Stimulated activated CD8-positive, alpha-beta memory T cell treated with anti-CD3 and anti-CD28 coated beads, Interleukin-2, amount 100 ng/mL, for 1 hour (primary cell): Measurements from ENCODE around the gene GM2A.
"Not testable (repeated sequence)": the region's sequence is repeated elsewhere in the genome, so short reads cannot be mapped to it uniquely, and the experiment has no call there.

ENCODE experiments used
- DNase-seq, 2 donors: peaks; one replicate each; pipeline ENCODE4 v3.0.0-alpha.2; 2020; ENCODE audit warnings: low read depth in 2 of 2

Gene GM2A

DNA sequence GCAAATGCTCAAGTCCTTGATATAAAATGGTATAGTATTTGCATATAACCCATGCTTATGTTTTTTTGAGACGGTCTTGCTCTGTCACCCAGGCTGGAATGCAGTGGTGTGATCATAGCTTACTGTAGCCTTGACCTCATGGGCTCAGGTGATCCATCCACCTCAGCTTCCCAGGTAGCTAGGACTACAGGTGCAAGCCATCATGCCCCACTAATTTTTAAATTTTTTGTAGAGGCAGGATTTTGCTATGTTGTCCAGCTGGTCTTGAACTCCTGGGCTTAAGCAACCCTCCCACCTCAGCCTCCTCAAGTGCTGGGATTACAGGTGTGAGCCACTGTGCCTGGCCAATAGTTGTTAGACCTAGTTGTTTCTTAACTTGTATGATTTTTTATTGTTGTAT lies 33.3 kb downstream of the GM2A start:
- no peak for DNase-seq

DNA sequence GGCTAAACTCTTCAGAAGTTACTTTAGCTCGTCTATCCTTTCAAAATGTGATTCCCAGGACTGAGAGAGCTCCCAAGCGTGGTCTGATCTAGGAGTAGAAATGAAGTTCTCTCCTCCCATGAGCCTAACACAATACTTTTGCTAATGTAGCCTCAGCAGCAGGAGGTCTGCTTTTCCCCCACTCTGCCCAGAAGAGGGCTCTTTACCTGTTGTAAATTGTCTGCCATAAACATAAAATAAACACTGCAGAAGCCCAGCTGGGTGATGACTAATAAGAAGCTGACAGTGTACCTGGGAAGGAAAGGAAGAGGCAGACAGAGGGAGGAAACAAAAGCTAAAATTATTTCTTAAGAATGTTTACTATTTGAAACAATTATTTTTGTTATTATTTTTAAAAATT lies 35.2 kb downstream of the GM2A start:
- DNase-seq = no peak

DNA sequence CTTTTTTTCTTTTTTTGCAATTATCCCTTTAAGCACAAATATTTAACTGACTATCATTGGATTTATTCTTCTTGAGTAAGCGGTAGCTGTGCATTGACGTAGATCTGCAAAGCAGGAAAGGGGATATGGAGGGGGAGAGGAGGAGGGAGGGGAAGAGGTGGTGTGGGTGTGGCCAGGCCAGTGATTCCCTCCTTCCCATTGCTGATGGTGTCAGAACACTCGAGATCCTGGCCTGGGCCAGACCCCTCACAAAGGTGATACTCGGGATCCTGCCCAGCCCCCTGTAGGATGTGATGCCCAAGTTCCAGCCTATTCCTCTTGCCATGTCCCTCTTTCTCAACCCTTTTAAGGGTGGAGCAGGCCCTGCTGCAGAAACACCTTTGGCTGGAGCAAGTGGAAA lies 40.6 kb downstream of the GM2A start:
- no peak for DNase-seq

DNA sequence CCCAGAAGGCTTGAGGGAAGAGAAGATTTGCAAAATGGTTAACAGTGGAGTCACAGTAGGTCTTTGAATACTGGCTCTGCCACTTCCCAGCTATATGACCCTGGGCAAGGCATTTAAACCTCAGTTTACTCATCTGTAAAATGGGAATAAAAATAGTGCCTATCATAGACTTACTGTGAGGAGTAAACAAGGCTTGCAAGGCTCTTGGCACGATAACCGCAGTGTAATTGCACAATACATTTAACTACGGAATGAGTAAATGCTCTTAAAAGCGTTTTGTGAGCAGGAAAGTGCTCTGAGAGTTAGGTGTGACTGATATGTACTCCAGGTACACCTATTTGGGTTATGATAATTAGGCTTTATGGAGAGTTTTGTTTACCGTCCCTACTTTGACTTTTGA lies 42.2 kb downstream of the GM2A start:
- DNase-seq = no peak

DNA sequence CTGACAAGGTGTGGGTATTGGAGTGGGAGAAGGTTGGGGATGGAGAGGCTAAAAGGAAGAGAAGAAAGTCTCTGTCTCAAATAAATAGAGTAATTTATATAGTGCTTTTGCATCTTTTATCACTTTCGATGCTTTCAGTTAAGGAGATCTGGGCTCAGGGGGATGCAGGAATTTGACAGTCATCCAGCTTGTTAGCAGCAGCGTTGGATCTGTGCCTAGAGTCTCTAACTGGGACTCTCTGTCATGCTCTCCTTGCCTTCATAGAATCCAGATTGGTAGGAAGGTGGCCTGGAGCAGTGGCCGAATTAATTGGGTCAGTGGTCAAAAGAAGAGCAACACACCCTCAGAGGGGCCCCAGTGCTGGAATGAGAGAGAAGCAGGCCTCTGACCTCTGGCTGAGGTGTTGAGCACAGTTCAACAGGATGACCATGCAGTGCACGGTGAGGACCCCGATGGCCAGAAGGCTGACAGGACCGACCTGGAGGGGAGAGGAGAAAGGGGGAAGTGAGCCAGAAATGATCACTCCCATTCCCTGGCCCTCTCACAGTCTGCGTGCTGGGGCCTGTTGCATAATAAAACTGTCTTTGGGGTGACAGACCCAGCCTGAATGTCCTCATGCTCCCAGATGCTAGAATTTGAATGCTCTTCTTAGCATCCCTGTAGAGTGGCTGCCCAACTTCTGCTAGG lies 42.9 kb downstream of the GM2A start:
- DNase-seq = no peak

DNA sequence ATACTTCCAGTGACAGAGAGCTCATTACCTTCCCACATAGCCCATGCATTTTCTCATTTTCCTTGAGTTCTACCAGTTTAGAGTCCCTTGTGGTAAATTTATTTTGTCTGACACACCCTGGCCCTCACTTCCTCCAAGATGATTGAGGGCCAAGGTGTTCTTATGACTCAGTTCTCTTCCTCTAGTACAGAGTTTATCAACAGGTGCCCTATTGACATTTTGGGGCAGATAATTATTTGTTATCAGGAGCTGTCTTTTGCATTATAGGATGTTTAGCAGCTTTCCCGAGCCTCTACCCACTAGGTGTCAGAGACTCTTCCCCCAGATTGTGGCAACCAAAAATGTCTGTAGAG lies 43.5 kb downstream of the GM2A start:
- DNase-seq = no peak

DNA sequence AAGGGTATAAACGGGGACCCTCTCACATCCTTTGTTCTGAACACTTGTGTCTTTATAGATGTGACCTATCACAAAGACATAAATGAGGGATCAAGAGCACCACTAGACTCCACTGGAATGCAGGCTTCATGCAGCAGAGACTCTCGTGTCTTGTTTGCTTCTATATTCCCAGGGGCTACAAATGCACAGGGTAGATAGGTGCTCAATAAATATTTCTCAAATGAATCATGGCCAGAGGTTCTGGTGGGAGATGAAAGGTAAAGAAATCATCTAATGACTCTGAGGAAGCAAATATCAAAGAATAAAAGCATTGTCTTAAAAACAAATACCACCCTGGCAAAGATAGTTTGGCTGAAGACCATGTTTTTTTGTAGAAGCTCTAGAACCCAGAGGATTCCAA lies 44.0 kb downstream of the GM2A start:
- DNase-seq = no peak

DNA sequence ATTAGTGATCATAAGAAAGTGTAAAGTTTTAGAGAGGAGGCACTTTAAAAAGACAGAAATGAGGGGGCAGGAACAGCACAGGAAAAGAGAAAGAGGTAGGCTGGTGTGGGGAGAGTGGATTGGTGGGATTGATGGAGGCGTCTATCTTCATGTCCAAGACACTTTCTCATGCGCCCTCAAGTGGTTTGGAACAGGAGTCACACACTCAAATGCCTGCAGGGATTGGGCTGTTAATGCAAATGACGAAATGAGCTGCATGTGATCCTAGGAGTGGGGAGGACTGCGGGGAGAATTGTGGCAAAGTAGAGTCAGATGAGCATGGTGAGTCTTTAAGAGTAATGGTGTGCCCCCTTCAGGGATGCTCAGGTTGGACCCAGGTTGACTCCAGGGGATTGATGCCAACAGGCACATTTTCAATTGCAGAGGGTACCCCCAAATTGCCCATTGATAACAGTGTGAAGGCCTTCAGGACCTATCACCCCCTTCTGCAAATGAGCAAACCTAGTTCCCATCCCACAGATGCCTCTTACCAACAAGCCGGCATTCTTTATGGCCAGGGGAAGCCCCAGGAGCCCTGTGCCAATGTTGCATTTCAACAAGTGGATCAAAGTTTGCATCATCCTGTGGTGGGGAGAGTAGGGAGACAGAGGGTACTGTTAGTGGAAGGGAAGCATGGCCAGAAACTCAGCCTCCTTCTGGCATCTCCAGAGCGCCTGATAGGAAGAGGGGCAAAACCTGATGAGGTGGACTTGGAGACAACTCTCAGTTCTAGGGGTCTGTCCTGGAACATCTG lies 45.3 kb downstream of the GM2A start:
- DNase-seq = no peak

DNA sequence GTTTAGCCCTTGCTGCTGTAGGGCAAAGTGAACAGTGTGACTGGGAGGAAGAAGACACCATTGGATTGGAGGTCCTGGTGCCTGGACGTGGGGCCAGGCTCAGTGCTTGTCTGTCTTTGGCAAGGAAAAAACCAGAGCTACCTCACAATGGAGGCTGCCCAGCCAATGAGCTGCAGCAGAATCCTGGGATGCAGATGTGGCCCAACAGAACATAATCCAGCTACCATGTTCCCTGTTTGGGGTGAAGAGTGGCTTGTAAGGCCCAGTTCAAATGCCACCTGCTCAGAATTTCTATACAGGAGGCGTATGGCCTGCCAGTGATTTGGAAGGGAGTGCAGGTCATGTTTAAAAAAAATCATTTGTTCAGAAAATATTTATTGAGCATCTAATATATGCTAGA lies 50.7 kb downstream of the GM2A start, which contains the start of gene SLC36A3:
Gene SLC36A3 (minus strand): TSS at position 101 of the 400 bp plus-strand sequence. CDS start 412 bp downstream, outside the sequence.
- DNase-seq = no peak

DNA sequence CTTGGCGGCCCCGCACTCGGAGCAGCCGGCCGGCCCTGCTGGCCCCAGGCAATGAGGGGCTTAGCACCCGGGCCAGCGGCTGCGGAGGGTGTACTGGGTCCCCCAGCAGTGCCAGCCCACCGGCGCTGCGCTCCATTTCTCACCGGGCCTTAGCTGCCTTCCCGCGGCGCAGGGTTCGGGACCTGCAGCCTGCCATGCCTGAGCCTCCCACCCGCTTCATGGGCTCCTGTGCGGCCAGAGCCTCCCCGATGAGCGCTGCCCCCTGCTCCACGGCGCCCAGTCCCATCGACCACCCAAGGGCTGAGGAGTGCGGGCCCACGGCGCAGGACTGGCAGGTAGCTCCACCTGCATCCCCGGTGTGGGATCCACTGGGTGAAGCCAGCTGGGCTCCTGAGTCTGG lies 56.3 kb downstream of the GM2A start:
- not testable (repeated sequence) for DNase-seq

DNA sequence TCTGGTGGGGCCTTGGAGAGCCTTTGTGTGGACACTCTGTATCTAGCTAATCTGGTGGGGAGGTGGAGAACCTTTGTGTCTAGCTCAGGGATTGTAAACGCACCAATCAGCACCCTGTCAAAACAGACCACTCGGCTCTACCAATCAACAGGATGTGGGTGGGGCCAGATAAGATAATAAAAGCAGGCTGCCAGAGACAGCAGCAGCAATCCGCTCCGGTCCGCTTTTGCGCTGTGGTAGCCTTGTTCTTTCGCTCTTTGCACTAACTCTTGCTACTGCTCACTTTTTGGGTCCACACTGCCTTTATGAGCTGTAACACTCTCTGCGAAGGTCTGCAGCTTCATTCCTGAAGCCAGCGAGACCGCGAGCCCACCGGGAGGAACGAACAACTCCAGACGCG lies 56.8 kb downstream of the GM2A start:
- DNase-seq = not testable (repeated sequence)

DNA sequence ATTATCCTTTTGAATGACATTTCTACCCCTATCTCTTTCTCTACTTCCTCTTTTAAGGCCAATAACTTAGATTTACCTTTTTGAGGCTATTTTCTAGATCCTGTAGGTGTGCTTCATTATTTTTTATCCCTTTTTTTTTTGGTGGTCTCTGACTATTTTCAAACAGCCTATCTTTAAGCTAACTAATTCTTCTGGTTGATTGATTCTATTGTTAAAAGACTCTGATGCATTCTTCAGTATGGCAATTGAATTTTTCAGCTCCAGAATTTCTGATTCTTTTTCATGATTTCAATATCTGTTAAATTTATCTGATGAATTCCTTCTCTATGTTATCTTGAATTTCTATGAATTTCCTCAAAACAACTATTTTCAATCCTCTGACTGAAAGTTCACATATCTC lies 57.9 kb downstream of the GM2A start:
- DNase-seq = no peak

DNA sequence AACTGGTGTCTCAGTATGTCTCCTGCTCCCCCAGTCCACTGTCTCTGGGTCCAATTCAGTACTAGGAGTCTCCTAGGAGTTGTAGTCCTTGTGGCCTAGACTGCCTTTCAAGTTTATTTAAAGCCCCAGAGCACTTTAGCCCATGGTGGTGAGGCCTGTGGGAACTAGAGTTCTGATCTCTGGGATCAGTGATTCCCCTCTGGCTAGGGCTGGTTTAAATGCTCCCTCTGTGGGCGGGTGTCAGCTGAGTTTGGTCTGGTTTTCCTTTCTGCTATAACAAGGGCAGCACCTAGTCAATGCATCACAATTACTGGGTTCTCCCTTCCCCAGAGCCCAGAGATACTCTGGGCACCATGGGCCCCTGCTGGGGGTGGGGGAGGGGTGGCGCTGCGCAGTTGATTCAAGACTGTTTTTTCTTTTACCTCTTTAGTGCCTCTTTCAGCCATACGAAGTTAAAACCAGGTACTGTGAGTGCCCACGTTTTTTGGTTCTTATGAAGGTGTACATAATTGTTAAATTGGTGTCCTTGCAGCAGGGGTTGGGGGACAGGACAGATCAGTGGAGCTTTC lies 59.9 kb downstream of the GM2A start:
- no peak for DNase-seq

DNA sequence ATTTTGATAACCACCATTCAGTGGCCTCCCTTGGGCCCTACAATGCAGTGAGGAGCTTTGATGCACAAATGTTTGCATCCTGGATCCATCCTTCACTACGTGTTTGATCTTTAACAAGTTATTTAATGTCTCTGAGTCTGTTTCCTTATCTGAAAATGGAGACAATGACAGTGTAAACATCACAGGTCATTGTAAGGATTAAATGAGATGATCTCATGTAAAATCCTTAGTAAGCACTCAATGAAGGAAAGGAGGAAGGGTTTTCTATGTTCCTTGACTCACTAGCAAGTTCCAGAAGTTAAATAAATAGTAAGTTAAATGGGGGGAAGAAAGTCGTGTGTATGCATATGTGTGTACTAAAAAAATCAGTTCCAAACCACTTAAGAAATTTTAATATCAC lies 60.4 kb downstream of the GM2A start:
- no peak for DNase-seq

DNA sequence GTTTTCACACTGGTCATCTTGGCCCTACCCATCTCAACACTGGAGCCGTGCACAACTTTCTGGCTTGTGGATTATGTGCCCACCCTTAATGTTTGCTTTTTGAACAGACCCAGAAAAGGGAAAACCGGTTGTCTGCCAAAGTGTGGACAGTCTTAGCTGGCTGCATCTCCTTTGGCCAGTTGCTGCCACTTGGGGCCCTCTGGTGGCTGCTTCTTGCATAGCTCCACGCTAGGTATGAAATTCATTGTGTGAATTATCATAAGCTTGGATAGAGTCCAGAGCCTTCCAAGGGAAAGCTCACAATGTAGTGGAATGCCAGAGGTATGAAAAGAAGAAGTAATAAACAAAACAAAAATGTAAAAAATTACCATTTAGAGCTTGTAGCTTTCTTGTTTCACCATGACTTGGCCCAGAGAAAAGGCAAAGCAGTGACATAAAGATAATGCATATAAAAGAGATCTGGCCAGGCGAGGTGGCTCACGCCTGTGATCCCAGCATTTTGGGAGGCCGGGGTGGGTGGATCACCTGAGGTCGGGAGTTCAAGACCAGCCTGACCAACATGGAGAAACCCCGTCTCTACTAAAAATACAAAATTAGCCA lies 63.1 kb downstream of the GM2A start:
- peak; percentile 7 to 18 for DNase-seq

DNA sequence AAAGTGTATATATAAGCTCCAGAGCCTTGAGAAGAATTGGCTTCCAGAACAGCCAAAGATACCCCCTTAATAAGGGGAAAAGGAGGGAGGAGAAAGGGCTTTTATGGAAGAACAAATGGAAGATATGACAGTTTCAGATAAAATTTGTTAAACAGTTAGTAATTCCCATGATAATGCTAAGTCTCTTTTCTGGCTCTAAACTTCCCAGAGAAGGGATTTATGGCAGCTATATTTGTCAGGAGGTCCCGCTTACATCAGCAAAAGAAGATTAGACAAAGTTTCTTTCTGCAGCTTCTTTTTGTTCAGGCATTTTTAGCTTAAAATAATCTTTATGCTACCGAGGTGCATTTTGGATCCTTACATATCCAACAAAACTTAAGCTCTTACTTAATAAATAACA lies 64.9 kb downstream of the GM2A start:
- no peak for DNase-seq

DNA sequence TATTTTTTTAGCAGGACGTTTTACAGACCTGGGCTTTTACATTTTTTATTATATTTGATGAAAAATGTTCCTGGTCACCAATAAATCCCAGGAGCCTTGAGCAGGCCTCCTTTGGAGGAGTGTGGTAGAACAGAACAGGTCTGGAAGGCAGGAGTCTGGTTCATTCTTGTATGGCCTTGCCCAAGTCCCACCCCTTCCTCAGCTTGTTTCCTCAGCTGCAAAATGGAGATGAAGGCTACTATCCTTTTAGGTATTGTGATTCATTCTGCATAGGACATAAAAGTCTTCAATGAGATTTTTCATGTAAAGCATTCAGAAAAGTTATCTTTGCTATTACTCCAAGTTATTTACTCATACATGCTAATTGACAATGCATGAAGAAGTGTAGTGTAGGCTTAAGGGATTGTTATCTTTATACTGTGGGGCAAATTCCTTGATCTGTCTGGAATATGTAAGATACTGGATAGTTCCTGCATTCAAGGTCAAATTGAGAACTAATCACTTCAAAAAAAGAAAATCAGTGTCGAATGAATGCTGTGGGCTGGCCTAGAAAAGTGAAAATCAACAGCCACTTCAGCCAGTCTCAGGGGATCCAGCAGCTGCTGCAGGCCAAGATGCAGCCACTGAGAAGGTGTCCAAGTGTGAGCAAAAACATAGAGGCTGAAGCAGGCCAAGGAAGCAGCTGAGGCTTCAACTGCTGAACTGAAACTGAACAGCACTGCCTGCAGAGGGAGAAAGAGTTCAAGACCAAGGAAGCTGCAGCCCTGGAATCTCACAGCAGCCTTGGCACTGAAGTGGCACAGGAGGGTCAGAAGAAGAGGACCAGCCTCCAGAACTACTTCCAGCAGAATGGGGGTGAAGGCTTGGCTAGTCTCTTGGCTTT lies 66.1 kb downstream of the GM2A start:
- DNase-seq = no peak
